ENCODE results near the gene GTPBP6.
"Not testable (repeated sequence)": the region's sequence is repeated elsewhere in the genome, so short reads cannot be mapped to it uniquely, and the experiment has no call there.

The GTPBP6 gene

DNA sequence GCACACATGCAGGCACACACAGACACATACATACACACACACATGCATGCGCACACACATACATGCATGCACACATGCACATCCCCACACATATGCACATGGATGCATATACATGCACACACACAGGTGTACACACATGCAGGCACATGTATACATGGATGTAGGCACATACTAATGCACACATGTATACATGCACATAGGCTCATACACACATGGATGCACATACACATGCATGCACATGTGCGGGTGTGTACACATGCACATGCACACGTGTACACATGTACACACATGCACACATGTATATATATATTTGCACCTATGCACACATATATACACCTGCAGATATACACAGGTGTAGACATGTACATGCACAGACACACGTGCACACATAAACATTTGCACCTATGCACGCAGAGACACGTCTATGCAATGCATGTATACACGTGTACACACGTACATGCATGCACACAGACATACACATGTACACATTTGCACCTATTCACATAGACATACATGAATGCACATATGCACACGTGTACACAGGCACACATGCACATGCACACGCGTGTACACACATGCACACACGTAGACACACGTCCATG lies 33.4 kb downstream of the GTPBP6 start:
- H3K27ac ChIP-seq (ENCODE audit: low read length, poor library complexity, severe bottlenecking) = no peak overlapping the region
- 97% methylated on average over 13 of the region's 13 CpGs for WGBS
- H3K9me3 ChIP-seq (ENCODE audit: control insufficient read depth, low read length) = no peaks in the 10 kb centered on the region
- H3K4me2 ChIP-seq (ENCODE audit: low read length, poor library complexity, severe bottlenecking) = no peak overlapping the region
- no peak overlapping the region for H3K4me3 ChIP-seq (ENCODE audit: insufficient read depth in 1 of 2, low read depth in 1 of 2, low read length in 2 of 2)
- peak overlapping the region; percentile 19 for H4K91ac ChIP-seq (ENCODE audit: low read length)
- H3K4ac ChIP-seq (ENCODE audit: low read depth in 1 of 2, low read length in 2 of 2) = no peak overlapping the region
- H3K79me1 ChIP-seq (replicated peaks; ENCODE audit: low read length, poor library complexity, severe bottlenecking) = peaks cover 17% of the 10 kb centered on the region
- no peak for DNase-seq
- H3K18ac ChIP-seq (ENCODE audit: low read depth in 1 of 2, low read length in 2 of 2) = no peak overlapping the region
- H4K8ac ChIP-seq (ENCODE audit: low read length) = no peak overlapping the region
- no peak overlapping the region for H2AFZ ChIP-seq (ENCODE audit: low read depth, low read length)
- peaks cover 22 to 45% of the 10 kb centered on the region in 2 experiments for H3K36me3 ChIP-seq (ENCODE audit: control insufficient read depth in 1 of 2, insufficient read depth in 2 of 2, low read depth in 1 of 2, low read length in 2 of 2)
- no peak overlapping the region for H2AK5ac ChIP-seq (ENCODE audit: low read length, severe bottlenecking)
- no peak overlapping the region for H3K9ac ChIP-seq (ENCODE audit: low read length)
- H3K27me3 ChIP-seq (ENCODE audit: control insufficient read depth in 1 of 2, insufficient read depth in 1 of 2, low read length in 2 of 2) = no peaks in the 10 kb centered on the region
- H3K14ac ChIP-seq (ENCODE audit: low read length in 2 of 2) = no peak overlapping the region
- H2BK5ac ChIP-seq (ENCODE audit: low read depth, low read length, poor library complexity, severe bottlenecking) = no peak overlapping the region
- H3K4me1 ChIP-seq (ENCODE audit: control insufficient read depth, insufficient read depth, low read depth, low read length) = peaks cover 9% of the 10 kb centered on the region
- H2BK12ac ChIP-seq (ENCODE audit: low read length in 2 of 2) = no peak overlapping the region
- no peak overlapping the region for H2BK120ac ChIP-seq (ENCODE audit: low read depth, low read length)
- H3K23ac ChIP-seq (ENCODE audit: low read length in 2 of 2) = no peak overlapping the region
- no peak overlapping the region for H2BK15ac ChIP-seq (ENCODE audit: low read depth, poor library complexity, severe bottlenecking)

- Histone ChIP-seq H3K4me2 (ENCODE audit: low read length, poor library complexity, severe bottlenecking) (peak overlapping the region; percentile 77), H3K36me3 (ENCODE audit: control insufficient read depth in 1 of 2, insufficient read depth in 2 of 2, low read depth in 1 of 2, low read length in 2 of 2) (peaks cover 17 to 27% of the 10 kb centered on the region in 2 experiments), H3K4me1 (ENCODE audit: control insufficient read depth, insufficient read depth, low read depth, low read length) (peaks cover 13% of the 10 kb centered on the region), H3K9me3 (ENCODE audit: control insufficient read depth, low read length) (no peaks in the 10 kb centered on the region), H2AK5ac (ENCODE audit: low read length, severe bottlenecking) (no peak overlapping the region), H3K14ac (ENCODE audit: low read length in 2 of 2) (no peak overlapping the region), H3K79me1 (replicated peaks; ENCODE audit: low read length, poor library complexity, severe bottlenecking) (peaks cover 12% of the 10 kb centered on the region), H3K4me3 (ENCODE audit: insufficient read depth in 1 of 2, low read depth in 1 of 2, low read length in 2 of 2) (peak overlapping the region; percentile 48 to 82), H3K9ac (ENCODE audit: low read length) (peak overlapping the region; percentile 75), H2AFZ (ENCODE audit: low read depth, low read length) (no peak overlapping the region), H3K27me3 (ENCODE audit: control insufficient read depth in 1 of 2, insufficient read depth in 1 of 2, low read length in 2 of 2) (no peaks in the 10 kb centered on the region), H3K23ac (ENCODE audit: low read length in 2 of 2) (no peak overlapping the region), H4K91ac (ENCODE audit: low read length) (no peak overlapping the region), H2BK12ac (ENCODE audit: low read length in 2 of 2) (no peak overlapping the region), H3K27ac (ENCODE audit: low read length, poor library complexity, severe bottlenecking) (no peak overlapping the region), H3K18ac (ENCODE audit: low read depth in 1 of 2, low read length in 2 of 2) (no peak overlapping the region), H3K4ac (ENCODE audit: low read depth in 1 of 2, low read length in 2 of 2) (no peak overlapping the region), H2BK15ac (ENCODE audit: low read depth, poor library complexity, severe bottlenecking) (no peak overlapping the region), H2BK5ac (ENCODE audit: low read depth, low read length, poor library complexity, severe bottlenecking) (no peak overlapping the region), H4K8ac (ENCODE audit: low read length) (no peak overlapping the region), H2BK120ac (ENCODE audit: low read depth, low read length) (no peak overlapping the region)
- WGBS = 11% methylated on average over 39 of the region's 45 CpGs
- DNase-seq = peak; percentile 90
Measured at GRCh38 chrX:283115-283845, 35.3 kb downstream of the GTPBP6 start.

- WGBS = 82% methylated on average over 14 of the region's 21 CpGs
Measured at GRCh38 chrX:282000-282681, 36.5 kb downstream of the GTPBP6 start.

More at GRCh38 chrX:282000-282681, 36.5 kb downstream of the GTPBP6 start:
- H3K27me3 ChIP-seq (ENCODE audit: control insufficient read depth in 1 of 2, insufficient read depth in 1 of 2, low read length in 2 of 2); H2AFZ ChIP-seq (ENCODE audit: low read depth, low read length); H2AK5ac ChIP-seq (ENCODE audit: low read length, severe bottlenecking); H2BK5ac ChIP-seq (ENCODE audit: low read depth, low read length, poor library complexity, severe bottlenecking); H3K9ac ChIP-seq (ENCODE audit: low read length); H2BK120ac ChIP-seq (ENCODE audit: low read depth, low read length); H3K18ac ChIP-seq (ENCODE audit: low read depth in 1 of 2, low read length in 2 of 2); H3K27ac ChIP-seq (ENCODE audit: low read length, poor library complexity, severe bottlenecking); H3K79me1 ChIP-seq (replicated peaks; ENCODE audit: low read length, poor library complexity, severe bottlenecking); H4K8ac ChIP-seq (ENCODE audit: low read length); H3K4me3 ChIP-seq (ENCODE audit: insufficient read depth in 1 of 2, low read depth in 1 of 2, low read length in 2 of 2); H3K4ac ChIP-seq (ENCODE audit: low read depth in 1 of 2, low read length in 2 of 2); H3K23ac ChIP-seq (ENCODE audit: low read length in 2 of 2); DNase-seq; H3K14ac ChIP-seq (ENCODE audit: low read length in 2 of 2); H3K9me3 ChIP-seq (ENCODE audit: control insufficient read depth, low read length); H2BK15ac ChIP-seq (ENCODE audit: low read depth, poor library complexity, severe bottlenecking); H2BK12ac ChIP-seq (ENCODE audit: low read length in 2 of 2); H4K91ac ChIP-seq (ENCODE audit: low read length): not testable (repeated sequence)
- Histone ChIP-seq H3K36me3 (ENCODE audit: control insufficient read depth in 1 of 2, insufficient read depth in 2 of 2, low read depth in 1 of 2, low read length in 2 of 2) (peaks cover 17 to 25% of the 10 kb centered on the region in 2 experiments), H3K4me1 (ENCODE audit: control insufficient read depth, insufficient read depth, low read depth, low read length) (peaks cover 14% of the 10 kb centered on the region), H3K4me2 (ENCODE audit: low read length, poor library complexity, severe bottlenecking) (peak overlapping the region; percentile 55)

Data from mesenchymal stem cell (in vitro differentiated cells and primary cell).